Neuronal stem cell (in vitro differentiated cells): ENCODE data around the gene CD22.
"Not testable (repeated sequence)": the region's sequence is repeated elsewhere in the genome, so short reads cannot be mapped to it uniquely, and the experiment has no call there.

Experiments
- DNase-seq: peaks from one replicate; pipeline ENCODE4 v3.0.0-alpha.2; 2013; ENCODE audit warnings: low spot score
- H2AFZ ChIP-seq: one replicate; pipeline ENCODE4 v1.6.1; 2013; ENCODE audit warnings: mild to moderate bottlenecking, low read length, inconsistent platforms
- H2AK5ac ChIP-seq: 2 replicates; pipeline ENCODE4 v1.6.1; 2013; ENCODE audit warnings: low read depth, mild to moderate bottlenecking, inconsistent platforms, low read length, moderate library complexity, mixed read lengths
- H2BK120ac ChIP-seq: 2 replicates; pipeline ENCODE4 v1.6.1; 2013; ENCODE audit warnings: low read depth, mild to moderate bottlenecking, inconsistent platforms, low read length, moderate library complexity, mixed read lengths
- H2BK12ac ChIP-seq: one replicate; pipeline ENCODE4 v1.6.1; 2013; ENCODE audit warnings: low read length, inconsistent platforms
- H2BK15ac ChIP-seq: 2 replicates; pipeline ENCODE4 v1.6.1; 2013; ENCODE audit warnings: mild to moderate bottlenecking, low read length, inconsistent platforms, mixed read lengths
- H2BK5ac ChIP-seq: one replicate; pipeline ENCODE4 v1.6.1; 2013; ENCODE audit warnings: inconsistent platforms, mild to moderate bottlenecking, low read length, moderate library complexity
- H3K14ac ChIP-seq: one replicate; pipeline ENCODE4 v1.6.1; 2013; ENCODE audit warnings: low read length, inconsistent platforms
- H3K18ac ChIP-seq: 2 replicates; pipeline ENCODE4 v1.6.1; 2013; ENCODE audit warnings: low read length, inconsistent platforms
- H3K23ac ChIP-seq: 2 replicates; pipeline ENCODE4 v1.6.1; 2013; ENCODE audit warnings: low read depth, mild to moderate bottlenecking, mixed read lengths, low read length, inconsistent platforms; ENCODE audit not compliant: poor library complexity
- H3K27ac ChIP-seq: replicated peaks from 3 replicates; pipeline ENCODE4 v1.5.1; 2013; ENCODE audit warnings: low read length, inconsistent platforms
- H3K27me3 ChIP-seq, 3 experiments: 2 replicates each; pipeline ENCODE4 v1.6.1; 2013; ENCODE audit warnings: low read length in 3 of 3, mild to moderate bottlenecking in 2 of 3, inconsistent platforms in 1 of 3, low read depth in 1 of 3, mixed read lengths in 1 of 3, moderate library complexity in 1 of 3; ENCODE audit not compliant: control insufficient read depth in 3 of 3, insufficient read depth in 3 of 3
- H3K36me3 ChIP-seq, 2 donors: replicated peaks in 1 of 2; 2 replicates each; pipeline ENCODE4 v1.6.1; 2013; ENCODE audit warnings: low read length in 2 of 2; ENCODE audit not compliant: control insufficient read depth in 2 of 2, insufficient read depth in 2 of 2
- H3K4ac ChIP-seq: 2 replicates; pipeline ENCODE4 v1.6.1; 2013; ENCODE audit warnings: inconsistent platforms, mild to moderate bottlenecking, low read length, moderate library complexity
- H3K4me1 ChIP-seq, 2 donors: 1 replicate in 1 of 2; 2 replicates in 1 of 2; pipeline ENCODE4 v1.6.1; 2013; ENCODE audit warnings: low read length in 2 of 2, low read depth in 1 of 2; ENCODE audit not compliant: control insufficient read depth in 2 of 2, insufficient read depth in 1 of 2
- H3K4me2 ChIP-seq: one replicate; pipeline ENCODE4 v1.6.1; 2013; ENCODE audit warnings: mild to moderate bottlenecking, low read length, inconsistent platforms; ENCODE audit not compliant: insufficient read depth, poor library complexity, severe bottlenecking
- H3K4me3 ChIP-seq, 2 donors: 2 replicates each; pipeline ENCODE4 v1.5.1; 2013; ENCODE audit warnings: low read length in 2 of 2, mild to moderate bottlenecking in 2 of 2, inconsistent platforms in 1 of 2, moderate library complexity in 1 of 2
- H3K79me1 ChIP-seq: one replicate; pipeline ENCODE4 v1.6.1; 2013; ENCODE audit warnings: low read depth, mild to moderate bottlenecking, inconsistent platforms, low read length, moderate library complexity
- H3K9ac ChIP-seq: one replicate; pipeline ENCODE4 v1.6.1; 2013; ENCODE audit warnings: mild to moderate bottlenecking, low read depth, low read length, inconsistent platforms; ENCODE audit not compliant: poor library complexity
- H3K9me3 ChIP-seq, 2 donors: replicated peaks in 1 of 2; 2 replicates each; pipeline versions ENCODE3 to v1.6.1; 2013; ENCODE audit warnings: low read length in 2 of 2, mild to moderate bottlenecking in 2 of 2, inconsistent platforms in 1 of 2, low read depth in 1 of 2, mixed read lengths in 1 of 2, moderate library complexity in 1 of 2; ENCODE audit not compliant: control insufficient read depth in 2 of 2, insufficient read depth in 1 of 2
- H4K8ac ChIP-seq: one replicate; pipeline ENCODE4 v1.6.1; 2013; ENCODE audit warnings: low read depth, mild to moderate bottlenecking, inconsistent platforms, low read length, moderate library complexity
- H4K91ac ChIP-seq: one replicate; pipeline ENCODE4 v1.6.1; 2013; ENCODE audit warnings: low read length, low read depth, mild to moderate bottlenecking, inconsistent platforms; ENCODE audit not compliant: poor library complexity
- WGBS, 2 donors: extraction: QIAGEN DNeasy Blood & Tissue Kit; methylation state at CpG; one replicate each; pipeline ENCODE4 v1.1.7; 2013; ENCODE audit warnings: missing lambda C conversion rate in 2 of 2, mixed read lengths in 1 of 2; ENCODE audit not compliant: insufficient read length in 2 of 2, insufficient replicate concordance in 1 of 2; ENCODE audit errors: extremely low coverage in 2 of 2; 5-methylcytosine and 5-hydroxymethylcytosine counted together

Gene CD22

GRCh38 chr19:35369522-35369921 lies 40.5 kb downstream of the CD22 start:
- Histone ChIP-seq H4K8ac (no peak overlapping the region), H2AFZ (no peak overlapping the region)

DNA sequence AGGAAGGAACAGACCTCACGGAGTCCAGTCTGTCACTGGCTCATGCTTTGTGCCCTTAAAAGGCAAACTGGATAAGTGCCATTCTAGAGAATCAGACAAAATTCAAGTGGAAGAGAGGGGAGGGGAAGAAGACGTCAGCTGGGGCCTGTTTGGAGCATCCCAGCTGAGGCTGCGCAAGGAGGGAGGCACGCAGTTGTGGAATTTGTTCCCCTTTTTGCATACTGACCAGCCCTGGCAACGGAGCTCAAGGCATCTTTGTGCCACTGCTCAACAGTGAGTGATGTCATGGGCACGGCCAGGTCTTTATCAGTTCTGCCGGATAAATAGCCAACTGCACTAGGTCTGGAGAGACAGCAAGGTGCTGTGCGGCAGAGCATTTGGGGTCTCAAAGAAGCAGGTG lies 41.7 kb downstream of the CD22 start, which contains the start of gene GPR42:
TSS of gene GPR42 (plus strand) at position 347 of the 400 bp plus-strand sequence. CDS start 292 bp downstream, outside the sequence.
- no peaks in the 10 kb centered on the region for H3K4me1 ChIP-seq
- H3K18ac ChIP-seq = no peak within 1 kb of the TSS
- H3K27me3 ChIP-seq = no peaks in the 10 kb centered on the region
- H3K4me3 ChIP-seq = no peak within 1 kb of the TSS
- no peak within 1 kb of the TSS for H2BK5ac ChIP-seq
- no peak within 1 kb of the TSS for H3K4me2 ChIP-seq
- H3K79me1 ChIP-seq = no peaks in the 10 kb centered on the region
- H2AFZ ChIP-seq = no peak within 1 kb of the TSS
- no peak within 1 kb of the TSS for H2AK5ac ChIP-seq
- H3K14ac ChIP-seq = no peak within 1 kb of the TSS
- H2BK15ac ChIP-seq = no peak within 1 kb of the TSS
- H4K91ac ChIP-seq = no peak within 1 kb of the TSS
- DNase-seq = no peak
- no peak within 1 kb of the TSS for H4K8ac ChIP-seq
- no peaks in the 10 kb centered on the region for H3K9me3 ChIP-seq
- no peak within 1 kb of the TSS for H3K27ac ChIP-seq
- no CpG with 5 or more reads among the region's 8 CpGs for WGBS, 2 donors
- no peaks in the 10 kb centered on the region for H3K36me3 ChIP-seq
- no peak within 1 kb of the TSS for H3K9ac ChIP-seq
- H3K23ac ChIP-seq = no peak within 1 kb of the TSS
- H3K4ac ChIP-seq = no peak within 1 kb of the TSS
- H2BK12ac ChIP-seq = no peak within 1 kb of the TSS
- H2BK120ac ChIP-seq = no peak within 1 kb of the TSS

More at GRCh38 chr19:35369522-35369921, 40.5 kb downstream of the CD22 start:
- Histone ChIP-seq H3K4ac (no peak overlapping the region), H3K27me3 (no peaks in the 10 kb centered on the region), H3K14ac (no peak overlapping the region), H2BK15ac (no peak overlapping the region), H3K4me1 (no peaks in the 10 kb centered on the region), H3K79me1 (no peaks in the 10 kb centered on the region), H4K91ac (no peak overlapping the region), H3K9me3 (no peaks in the 10 kb centered on the region), H3K23ac (no peak overlapping the region), H3K36me3 (no peaks in the 10 kb centered on the region), H2BK120ac (no peak overlapping the region), H3K9ac (no peak overlapping the region), H3K4me3 (no peak overlapping the region), H2BK5ac (no peak overlapping the region), H3K4me2 (no peak overlapping the region), H2AK5ac (no peak overlapping the region), H3K18ac (no peak overlapping the region), H3K27ac (no peak overlapping the region), H2BK12ac (no peak overlapping the region)
- no peak for DNase-seq

DNA sequence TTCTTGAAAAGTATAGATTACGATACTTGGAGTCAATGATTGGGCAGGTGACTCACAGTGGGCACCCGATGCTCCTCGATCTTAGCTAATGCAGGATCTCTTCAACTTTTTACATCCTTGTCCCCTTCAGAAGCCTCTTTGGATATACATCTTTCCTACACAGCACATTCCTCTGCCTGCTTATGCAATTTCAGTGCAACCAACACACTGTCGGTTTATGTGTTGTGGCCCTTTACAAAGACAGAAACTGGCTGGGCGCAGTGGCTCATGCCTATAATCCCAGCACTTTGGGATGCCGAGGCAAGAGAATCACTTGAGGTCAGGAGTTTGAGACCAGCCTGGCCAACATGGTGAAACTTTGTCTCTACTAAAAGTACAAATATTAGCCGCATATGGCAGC lies 44.5 kb downstream of the CD22 start:
- Histone ChIP-seq H2BK5ac (no peak overlapping the region), H3K4me2 (no peak overlapping the region), H3K27ac (no peak overlapping the region), H3K4me1 (no peaks in the 10 kb centered on the region), H3K4ac (no peak overlapping the region), H3K27me3 (no peaks in the 10 kb centered on the region), H2BK12ac (no peak overlapping the region), H3K18ac (no peak overlapping the region), H2AK5ac (no peak overlapping the region), H3K36me3 (no peaks in the 10 kb centered on the region), H3K79me1 (no peaks in the 10 kb centered on the region), H2BK15ac (no peak overlapping the region), H3K9ac (no peak overlapping the region), H4K91ac (no peak overlapping the region), H4K8ac (no peak overlapping the region), H2AFZ (no peak overlapping the region), H3K23ac (no peak overlapping the region), H2BK120ac (no peak overlapping the region), H3K9me3 (no peaks in the 10 kb centered on the region), H3K14ac (no peak overlapping the region), H3K4me3 (no peak overlapping the region)
- no peak for DNase-seq
- no CpG with 5 or more reads among the region's 7 CpGs for WGBS, 2 donors

DNA sequence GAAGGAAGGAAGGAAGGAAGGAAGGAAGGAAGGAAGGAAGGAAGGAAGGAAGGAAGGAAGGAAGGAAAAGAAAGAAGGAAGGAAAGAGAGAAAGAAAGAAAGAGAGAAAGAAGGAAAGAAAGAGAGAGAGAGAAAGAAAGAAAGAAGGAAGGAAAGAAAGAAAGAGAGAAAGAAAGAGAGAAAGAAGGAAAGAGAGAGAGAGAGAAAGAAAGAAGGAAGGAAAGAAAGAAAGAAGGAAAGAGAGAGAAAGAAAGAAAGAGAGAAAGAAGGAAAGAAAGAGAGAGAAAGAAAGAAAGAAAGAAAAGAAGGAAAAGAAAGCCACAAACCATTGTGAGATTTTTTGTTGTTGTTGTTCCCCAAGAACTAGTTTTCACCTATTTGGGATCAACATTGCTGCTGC lies 45.0 kb downstream of the CD22 start:
- not testable (repeated sequence) for H3K4me2 ChIP-seq, H2BK12ac ChIP-seq

More for the DNA sequence above, 45.0 kb downstream of the CD22 start:
- H3K4me3 ChIP-seq, H3K14ac ChIP-seq, H3K9ac ChIP-seq, H4K8ac ChIP-seq, H3K18ac ChIP-seq, H2BK15ac ChIP-seq, H3K4ac ChIP-seq, H3K23ac ChIP-seq, H2AK5ac ChIP-seq, H3K27me3 ChIP-seq, H2BK5ac ChIP-seq, H4K91ac ChIP-seq, H3K79me1 ChIP-seq, H3K36me3 ChIP-seq, H3K9me3 ChIP-seq, H3K27ac ChIP-seq, H3K4me1 ChIP-seq, H2AFZ ChIP-seq, DNase-seq, H2BK120ac ChIP-seq: not testable (repeated sequence)
